Stimulated activated memory B cell treated with anti-CD40 and anti-IgM and Interleukin-4, amounts not matched to agents 10 μg/mL and 1 μg/mL and 100 μg/mL, for 72 hours (primary cell): ENCODE data around the gene SCGB2B2.
"Not testable (repeated sequence)": the region's sequence is repeated elsewhere in the genome, so short reads cannot be mapped to it uniquely, and the experiment has no call there.

Source experiments
- ATAC-seq: fragments of 150-1000 bp; cut with Tn5 transposase; 2 replicates; pipeline ENCODE4 v1.10.0; 2021
- H3K27ac Mint-ChIP-seq: one replicate; pipeline ENCODE4 v1.8.0; 2022; ENCODE audit warnings: mild to moderate bottlenecking, mixed read lengths
- H3K27me3 Mint-ChIP-seq: one replicate; pipeline ENCODE4 v1.8.0; 2022; ENCODE audit warnings: mixed read lengths
- H3K36me3 Mint-ChIP-seq: one replicate; pipeline ENCODE4 v1.8.0; 2022; ENCODE audit warnings: mixed read lengths
- H3K4me1 Mint-ChIP-seq: one replicate; pipeline ENCODE4 v1.8.0; 2022; ENCODE audit warnings: mixed read lengths
- H3K4me3 Mint-ChIP-seq: one replicate; pipeline ENCODE4 v1.8.0; 2022; ENCODE audit warnings: mild to moderate bottlenecking, moderate library complexity, mixed read lengths
- H3K9me3 Mint-ChIP-seq: one replicate; pipeline ENCODE4 v1.8.0; 2022; ENCODE audit warnings: mixed read lengths

The SCGB2B2 gene

GRCh38 chr19:34678085-34678412 lies 1.1 kb upstream of the SCGB2B2 start:
- H3K4me3 Mint-ChIP-seq, result peak overlapping the region; percentile 99
- peak overlapping the region; percentile 98 for H3K27ac Mint-ChIP-seq
- peaks cover 9% of the 10 kb centered on the region for H3K27me3 Mint-ChIP-seq
- peaks cover 11% of the 10 kb centered on the region for H3K9me3 Mint-ChIP-seq
- H3K4me1 Mint-ChIP-seq, result peaks cover 10% of the 10 kb centered on the region
- no peak for ATAC-seq
- H3K36me3 Mint-ChIP-seq, result peaks cover 53% of the 10 kb centered on the region

GRCh38 chr19:34677386-34678084 lies 576 bp upstream of the SCGB2B2 start, which contains the start of gene ZNF302:
ZNF302 (plus strand) TSS chr19:34677678; CDS start chr19:34678805, 1,127 bp downstream.
- peaks cover 9% of the 10 kb centered on the region for H3K27me3 Mint-ChIP-seq
- H3K4me3 Mint-ChIP-seq, result peak within 1 kb of the TSS; percentile 99
- peak; percentile 95 for ATAC-seq
- H3K36me3 Mint-ChIP-seq, result peaks cover 53% of the 10 kb centered on the region
- H3K27ac Mint-ChIP-seq, result peak within 1 kb of the TSS; percentile 98
- H3K4me1 Mint-ChIP-seq, result peaks cover 10% of the 10 kb centered on the region
- H3K9me3 Mint-ChIP-seq, result peaks cover 9% of the 10 kb centered on the region

DNA sequence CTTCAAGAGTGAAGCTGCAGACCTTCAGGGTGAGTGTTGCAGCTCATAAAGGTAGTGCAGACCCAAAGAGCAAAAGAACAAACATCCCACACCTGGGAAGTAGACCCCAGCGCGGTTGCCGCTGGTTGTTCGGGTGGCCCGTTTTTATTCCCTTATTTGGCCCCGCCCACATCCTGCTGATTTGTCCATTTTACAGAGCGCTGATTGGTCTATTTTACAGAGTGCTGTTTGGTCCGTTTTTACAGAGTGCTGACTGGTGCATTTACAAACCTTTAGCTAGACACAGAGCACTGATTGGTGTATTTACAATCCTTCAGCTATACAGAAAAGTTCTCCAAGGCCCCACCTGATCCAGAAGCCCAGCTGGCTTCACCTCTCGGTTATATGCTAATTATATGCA lies 1.0 kb downstream of the SCGB2B2 start:
- peaks cover 9% of the 10 kb centered on the region for H3K27me3 Mint-ChIP-seq
- no peak overlapping the region for H3K27ac Mint-ChIP-seq
- peaks cover 10% of the 10 kb centered on the region for H3K4me1 Mint-ChIP-seq
- no peak overlapping the region for H3K4me3 Mint-ChIP-seq
- H3K9me3 Mint-ChIP-seq, result peaks cover 9% of the 10 kb centered on the region
- no peak for ATAC-seq
- H3K36me3 Mint-ChIP-seq, result peaks cover 43% of the 10 kb centered on the region

DNA sequence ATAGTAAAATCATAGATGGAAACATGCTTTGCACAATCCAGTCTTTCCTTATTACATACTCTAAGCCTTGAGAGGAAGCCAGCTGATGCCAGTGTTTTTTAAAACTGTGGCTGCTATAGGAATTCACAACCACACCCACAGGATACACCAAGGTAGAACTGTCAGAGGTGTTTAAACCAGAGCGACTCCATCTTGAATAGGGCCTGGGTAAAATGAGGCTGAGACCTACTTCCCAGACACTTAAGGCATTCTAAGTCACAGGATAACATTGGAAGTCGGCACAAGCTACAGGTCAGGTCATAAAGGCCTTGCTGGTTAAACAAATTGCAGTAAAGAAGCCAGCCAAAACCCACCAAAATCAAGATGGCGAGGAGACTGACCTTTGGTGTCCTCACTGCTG lies 1.7 kb downstream of the SCGB2B2 start:
- peaks cover 9% of the 10 kb centered on the region for H3K27me3 Mint-ChIP-seq
- no peak overlapping the region for H3K27ac Mint-ChIP-seq
- peaks cover 6% of the 10 kb centered on the region for H3K9me3 Mint-ChIP-seq
- no peak for ATAC-seq
- H3K36me3 Mint-ChIP-seq, result peaks cover 36% of the 10 kb centered on the region
- H3K4me3 Mint-ChIP-seq, result no peak overlapping the region
- H3K4me1 Mint-ChIP-seq, result peaks cover 10% of the 10 kb centered on the region

- H3K9me3 Mint-ChIP-seq, result no peaks in the 10 kb centered on the region
- no peak for ATAC-seq
- no peaks in the 10 kb centered on the region for H3K4me1 Mint-ChIP-seq
- no peak overlapping the region for H3K27ac Mint-ChIP-seq
- H3K36me3 Mint-ChIP-seq, result peaks cover 21% of the 10 kb centered on the region
- H3K4me3 Mint-ChIP-seq, result no peak overlapping the region
- H3K27me3 Mint-ChIP-seq, result peaks cover 9% of the 10 kb centered on the region
Observed at GRCh38 chr19:34673590-34673989, 3.4 kb downstream of the SCGB2B2 start.

GRCh38 chr19:34671972-34672371 lies 5.0 kb downstream of the SCGB2B2 start:
- Mint-ChIP-seq H3K27ac (no peak overlapping the region), H3K36me3 (peaks cover 21% of the 10 kb centered on the region), H3K9me3 (no peaks in the 10 kb centered on the region), H3K4me3 (no peak overlapping the region), H3K4me1 (peaks cover 6% of the 10 kb centered on the region), H3K27me3 (peaks cover 9% of the 10 kb centered on the region)
- no peak for ATAC-seq

DNA sequence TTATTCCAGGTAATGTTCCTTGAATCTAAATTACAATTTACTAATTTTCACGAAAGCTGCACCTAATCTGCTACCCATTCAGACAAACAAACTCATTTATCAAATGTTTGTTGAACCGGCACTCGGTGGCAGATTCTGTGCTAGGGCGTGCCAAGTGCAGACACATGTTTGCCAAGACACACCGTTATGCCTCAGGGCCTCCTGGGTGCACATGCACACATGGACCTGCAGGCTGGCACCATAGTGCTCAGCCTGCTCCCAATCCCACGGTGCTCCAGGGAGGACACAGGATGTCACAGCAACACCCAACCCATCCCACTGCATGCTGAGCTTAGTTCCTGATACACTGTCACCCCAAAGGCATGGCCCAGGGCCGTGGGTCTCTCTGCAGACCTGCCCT lies 7.7 kb downstream of the SCGB2B2 start:
- no peak for ATAC-seq
- Mint-ChIP-seq H3K4me3 (no peak overlapping the region), H3K9me3 (no peaks in the 10 kb centered on the region), H3K27me3 (peaks cover 4% of the 10 kb centered on the region), H3K36me3 (peaks cover 16% of the 10 kb centered on the region), H3K4me1 (peaks cover 6% of the 10 kb centered on the region), H3K27ac (no peak overlapping the region)

GRCh38 chr19:34668690-34669089 lies 8.3 kb downstream of the SCGB2B2 start:
- not testable (repeated sequence) for H3K27me3 Mint-ChIP-seq, H3K4me3 Mint-ChIP-seq, H3K27ac Mint-ChIP-seq, H3K9me3 Mint-ChIP-seq, H3K4me1 Mint-ChIP-seq, ATAC-seq
- H3K36me3 Mint-ChIP-seq, result peaks cover 14% of the 10 kb centered on the region

GRCh38 chr19:34668077-34668689 lies 8.8 kb downstream of the SCGB2B2 start:
- not testable (repeated sequence) for ATAC-seq, H3K4me3 Mint-ChIP-seq, H3K27me3 Mint-ChIP-seq, H3K27ac Mint-ChIP-seq, H3K9me3 Mint-ChIP-seq
- Mint-ChIP-seq H3K36me3 (peaks cover 12% of the 10 kb centered on the region), H3K4me1 (peaks cover 13% of the 10 kb centered on the region)

DNA sequence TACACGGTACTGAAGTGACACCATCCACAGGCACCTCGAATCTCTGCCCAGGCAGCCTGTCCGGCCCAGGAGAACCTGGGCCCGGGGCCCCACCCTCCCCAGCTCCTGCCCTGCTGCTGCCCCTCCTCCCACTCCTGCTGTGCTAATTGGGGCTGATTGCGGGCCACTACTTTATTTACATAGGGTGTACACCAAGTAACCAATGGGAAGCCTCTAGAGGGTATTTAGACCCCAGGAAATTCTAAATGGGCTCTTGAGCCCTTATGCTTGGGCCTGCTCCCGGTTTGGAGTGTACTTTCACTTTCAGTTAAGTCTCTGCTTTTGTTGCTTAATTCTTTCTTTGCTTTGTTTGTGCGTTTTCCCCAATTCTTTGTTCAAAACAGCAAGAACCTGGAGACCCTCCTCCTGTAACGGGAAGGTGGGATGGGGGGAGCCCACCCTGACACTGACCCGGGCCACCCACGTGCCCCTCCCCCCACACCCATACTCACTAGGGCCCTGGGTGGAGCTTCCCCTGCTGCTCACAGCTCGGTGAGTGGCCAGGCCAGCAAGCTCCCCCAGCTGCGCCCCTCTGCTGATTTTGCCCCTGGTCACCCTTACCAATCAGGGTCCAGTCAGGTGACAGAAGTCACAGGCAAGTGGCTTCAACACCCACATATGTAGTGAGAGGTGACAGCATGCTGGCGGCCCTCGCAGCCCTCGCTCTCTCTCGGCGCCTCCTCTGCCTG lies 9.4 kb downstream of the SCGB2B2 start:
- H3K4me1 Mint-ChIP-seq, result peaks cover 20% of the 10 kb centered on the region
- peaks cover 5% of the 10 kb centered on the region for H3K36me3 Mint-ChIP-seq
- no peak overlapping the region for H3K27ac Mint-ChIP-seq
- H3K9me3 Mint-ChIP-seq, result no peaks in the 10 kb centered on the region
- peak overlapping the region; percentile 15 for H3K4me3 Mint-ChIP-seq
- no peaks in the 10 kb centered on the region for H3K27me3 Mint-ChIP-seq
- no peak for ATAC-seq

GRCh38 chr19:34666958-34667265 lies 10.0 kb downstream of the SCGB2B2 start:
- H3K27ac Mint-ChIP-seq, result no peak overlapping the region
- H3K4me3 Mint-ChIP-seq, result no peak overlapping the region
- H3K36me3 Mint-ChIP-seq, result no peaks in the 10 kb centered on the region
- H3K27me3 Mint-ChIP-seq, result no peaks in the 10 kb centered on the region
- no peaks in the 10 kb centered on the region for H3K9me3 Mint-ChIP-seq
- peaks cover 20% of the 10 kb centered on the region for H3K4me1 Mint-ChIP-seq
- no peak for ATAC-seq

- H3K4me3 Mint-ChIP-seq, result no peak overlapping the region
- H3K9me3 Mint-ChIP-seq, result no peaks in the 10 kb centered on the region
- peak; percentile 25 for ATAC-seq
- peaks cover 20% of the 10 kb centered on the region for H3K4me1 Mint-ChIP-seq
- no peaks in the 10 kb centered on the region for H3K27me3 Mint-ChIP-seq
- no peaks in the 10 kb centered on the region for H3K36me3 Mint-ChIP-seq
- no peak overlapping the region for H3K27ac Mint-ChIP-seq
Observed at GRCh38 chr19:34666200-34666957, 10.6 kb downstream of the SCGB2B2 start.

DNA sequence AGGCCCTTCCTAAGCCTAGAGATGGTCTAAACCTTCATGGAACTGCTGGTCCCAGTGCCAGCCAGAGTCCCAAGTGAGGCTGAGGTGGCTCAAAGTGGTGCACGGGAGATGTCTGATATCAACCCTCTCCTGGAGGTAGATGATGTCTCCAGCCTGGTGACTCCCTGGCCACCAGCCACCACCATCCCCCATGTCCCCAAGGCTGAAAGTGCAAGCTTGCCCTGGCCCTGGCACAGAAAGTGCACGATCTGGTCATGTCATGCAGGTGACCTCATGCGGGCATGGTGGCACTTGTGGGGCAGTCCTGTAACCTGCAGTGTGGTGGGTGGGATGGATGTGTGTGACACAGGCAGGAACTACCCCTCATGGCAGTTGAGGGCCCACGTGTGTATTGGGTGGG lies 11.7 kb downstream of the SCGB2B2 start:
- H3K27me3 Mint-ChIP-seq, H3K36me3 Mint-ChIP-seq, H3K4me3 Mint-ChIP-seq, ATAC-seq, H3K27ac Mint-ChIP-seq, H3K9me3 Mint-ChIP-seq: not testable (repeated sequence)
- H3K4me1 Mint-ChIP-seq, result peaks cover 20% of the 10 kb centered on the region

DNA sequence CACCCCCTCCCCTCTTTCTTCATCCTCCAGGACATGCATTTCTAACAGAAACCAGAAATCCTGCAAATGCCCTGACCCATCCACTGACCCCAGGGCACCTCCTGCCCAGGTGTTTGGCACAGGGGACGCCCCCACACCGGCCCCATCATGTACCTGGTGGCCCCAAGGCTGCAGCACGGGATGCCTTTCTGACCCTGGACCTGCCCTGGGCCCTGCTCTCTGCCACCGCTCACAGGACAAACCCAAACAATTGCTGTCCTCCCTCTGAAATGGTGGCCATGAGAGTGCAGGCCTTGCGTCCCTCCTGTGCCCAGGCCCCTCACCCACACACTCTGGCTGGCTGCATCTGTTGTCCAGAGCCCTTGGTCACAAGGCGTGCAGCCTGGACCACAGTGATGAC lies 12.1 kb downstream of the SCGB2B2 start:
- H3K9me3 Mint-ChIP-seq, result no peaks in the 10 kb centered on the region
- peak; percentile 17 for ATAC-seq
- no peak overlapping the region for H3K27ac Mint-ChIP-seq
- no peak overlapping the region for H3K4me3 Mint-ChIP-seq
- H3K27me3 Mint-ChIP-seq, result no peaks in the 10 kb centered on the region
- H3K4me1 Mint-ChIP-seq, result peaks cover 20% of the 10 kb centered on the region
- H3K36me3 Mint-ChIP-seq, result no peaks in the 10 kb centered on the region

- H3K9me3 Mint-ChIP-seq, result no peaks in the 10 kb centered on the region
- H3K4me3 Mint-ChIP-seq, result no peak overlapping the region
- H3K4me1 Mint-ChIP-seq, result peaks cover 20% of the 10 kb centered on the region
- ATAC-seq, result no peak
- H3K27me3 Mint-ChIP-seq, result no peaks in the 10 kb centered on the region
- H3K27ac Mint-ChIP-seq, result no peak overlapping the region
- H3K36me3 Mint-ChIP-seq, result no peaks in the 10 kb centered on the region
Observed at GRCh38 chr19:34664168-34664567, 12.8 kb downstream of the SCGB2B2 start.
